Endothelial cell of umbilical vein (primary cell): ENCODE data around the gene PRR36.

Experiments
- EZH2 ChIP-seq: IDR thresholded peaks from 2 replicates; pipeline ENCODE4 v1.6.1; 2012; ENCODE audit warnings: borderline replicate concordance, low read depth, mild to moderate bottlenecking, moderate library complexity, low read length, inconsistent platforms; ENCODE audit not compliant: severe bottlenecking
- FOS ChIP-seq: IDR thresholded peaks from 2 replicates; pipeline ENCODE4 v1.6.1; 2011; ENCODE audit warnings: mild to moderate bottlenecking, low read length, moderate library complexity, borderline replicate concordance; ENCODE audit not compliant: insufficient read depth
- JUN ChIP-seq: IDR thresholded peaks from 2 replicates; pipeline ENCODE4 v1.6.1; 2011; ENCODE audit warnings: borderline replicate concordance, low read depth; ENCODE audit not compliant: insufficient read length, insufficient read depth
- MAX ChIP-seq: IDR thresholded peaks from 2 replicates; pipeline ENCODE4 v1.6.1; 2011; ENCODE audit not compliant: insufficient read depth, insufficient read length
- POLR2A ChIP-seq: IDR thresholded peaks from 2 replicates; pipeline ENCODE4 v1.6.1; 2012; ENCODE audit warnings: low read depth, mild to moderate bottlenecking, control low read depth, low read length
- POLR2AphosphoS5 ChIP-seq: IDR thresholded peaks from 2 replicates; pipeline ENCODE4 v1.6.1; 2012; ENCODE audit warnings: low read depth, mild to moderate bottlenecking, control low read depth, low read length, moderate library complexity; ENCODE audit not compliant: insufficient read depth
- TF ChIP-seq, protein P1 (sequence below), 2 donors: IDR thresholded peaks; 1 replicate in 1 of 2; 2 replicates in 1 of 2; pipeline ENCODE4 v1.5.1; 2011; ENCODE audit warnings: low read length in 2 of 2, mild to moderate bottlenecking in 2 of 2, moderate library complexity in 2 of 2, control low read depth in 1 of 2, inconsistent platforms in 1 of 2, low read depth in 1 of 2; ENCODE audit not compliant: insufficient read depth in 1 of 2; ENCODE audit errors: extremely low read depth in 1 of 2

DNA sequence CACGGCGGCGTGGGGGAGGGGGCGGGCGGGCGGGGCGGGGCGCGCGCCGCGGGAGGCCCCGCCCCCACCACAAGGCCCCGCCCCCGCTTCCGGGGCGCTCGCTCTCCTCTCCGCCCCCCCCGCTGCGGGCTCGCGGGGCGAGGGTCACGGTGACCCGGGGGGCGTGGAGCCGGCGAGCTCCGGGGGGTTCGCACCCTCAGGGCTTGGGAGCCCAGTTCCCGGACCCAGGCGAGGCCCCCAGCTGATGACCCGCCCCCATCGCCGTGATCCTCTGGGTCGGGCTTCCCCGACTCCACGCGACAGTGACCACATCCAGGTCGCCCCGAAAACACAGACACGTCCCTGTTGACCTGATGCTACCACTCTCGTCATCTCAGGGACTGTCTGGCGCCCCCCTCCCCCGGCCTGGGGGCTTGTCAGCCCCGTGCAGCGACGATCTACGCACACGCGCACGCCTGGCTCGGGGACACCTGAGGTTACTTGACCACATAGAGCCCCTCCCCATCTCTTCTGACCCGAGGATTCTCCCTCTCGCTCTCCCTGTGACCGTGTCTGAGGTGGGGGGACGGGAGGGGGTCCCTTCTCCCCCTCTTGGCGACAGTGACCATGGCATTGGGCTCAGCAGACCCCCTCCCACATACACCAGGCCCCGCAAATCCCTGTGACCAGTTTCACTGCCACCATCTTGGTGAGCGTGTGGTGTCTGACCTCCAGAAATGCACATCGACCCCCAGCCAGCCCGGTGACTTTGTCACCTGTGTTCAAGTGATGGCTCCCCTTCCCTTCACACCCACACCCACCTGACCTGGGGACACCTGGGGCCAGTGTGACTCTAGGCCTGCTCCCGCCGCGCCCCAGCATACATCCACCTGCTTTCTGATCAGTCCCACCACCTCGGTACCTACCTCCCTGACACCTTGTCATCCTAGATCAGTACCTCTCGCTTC is 30.2 kb upstream of the PRR36 start:
- TF ChIP-seq JUN (no peak), POLR2AphosphoS5 (no peak), POLR2A (no peak), FOS (no peak), MAX (no peak), EZH2 (no peak)
- TF ChIP-seq, protein P1, sequence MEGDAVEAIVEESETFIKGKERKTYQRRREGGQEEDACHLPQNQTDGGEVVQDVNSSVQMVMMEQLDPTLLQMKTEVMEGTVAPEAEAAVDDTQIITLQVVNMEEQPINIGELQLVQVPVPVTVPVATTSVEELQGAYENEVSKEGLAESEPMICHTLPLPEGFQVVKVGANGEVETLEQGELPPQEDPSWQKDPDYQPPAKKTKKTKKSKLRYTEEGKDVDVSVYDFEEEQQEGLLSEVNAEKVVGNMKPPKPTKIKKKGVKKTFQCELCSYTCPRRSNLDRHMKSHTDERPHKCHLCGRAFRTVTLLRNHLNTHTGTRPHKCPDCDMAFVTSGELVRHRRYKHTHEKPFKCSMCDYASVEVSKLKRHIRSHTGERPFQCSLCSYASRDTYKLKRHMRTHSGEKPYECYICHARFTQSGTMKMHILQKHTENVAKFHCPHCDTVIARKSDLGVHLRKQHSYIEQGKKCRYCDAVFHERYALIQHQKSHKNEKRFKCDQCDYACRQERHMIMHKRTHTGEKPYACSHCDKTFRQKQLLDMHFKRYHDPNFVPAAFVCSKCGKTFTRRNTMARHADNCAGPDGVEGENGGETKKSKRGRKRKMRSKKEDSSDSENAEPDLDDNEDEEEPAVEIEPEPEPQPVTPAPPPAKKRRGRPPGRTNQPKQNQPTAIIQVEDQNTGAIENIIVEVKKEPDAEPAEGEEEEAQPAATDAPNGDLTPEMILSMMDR (IDR thresholded peaks at IDR 0.05; ENCODE audit: extremely low read depth in 1 of 2, insufficient read depth in 1 of 2, low read depth in 1 of 2, low read length in 2 of 2): no peak
